GM21367 (cell line): Measurements from ENCODE around the gene CENPX.

ENCODE experiments used
- ATAC-seq: cut with Tn5 transposase; IDR thresholded peaks from one replicate; pipeline ENCODE4 v1.9.1; 2021; ENCODE audit not compliant: unreplicated experiment

The CENPX gene

GRCh38 chr17:82012261-82012639, 10.4 kb downstream of the CENPX start:
- ATAC-seq, result no peak

GRCh38 chr17:82011617-82012187, 11.0 kb downstream of the CENPX start:
- ATAC-seq, result no peak

DNA sequence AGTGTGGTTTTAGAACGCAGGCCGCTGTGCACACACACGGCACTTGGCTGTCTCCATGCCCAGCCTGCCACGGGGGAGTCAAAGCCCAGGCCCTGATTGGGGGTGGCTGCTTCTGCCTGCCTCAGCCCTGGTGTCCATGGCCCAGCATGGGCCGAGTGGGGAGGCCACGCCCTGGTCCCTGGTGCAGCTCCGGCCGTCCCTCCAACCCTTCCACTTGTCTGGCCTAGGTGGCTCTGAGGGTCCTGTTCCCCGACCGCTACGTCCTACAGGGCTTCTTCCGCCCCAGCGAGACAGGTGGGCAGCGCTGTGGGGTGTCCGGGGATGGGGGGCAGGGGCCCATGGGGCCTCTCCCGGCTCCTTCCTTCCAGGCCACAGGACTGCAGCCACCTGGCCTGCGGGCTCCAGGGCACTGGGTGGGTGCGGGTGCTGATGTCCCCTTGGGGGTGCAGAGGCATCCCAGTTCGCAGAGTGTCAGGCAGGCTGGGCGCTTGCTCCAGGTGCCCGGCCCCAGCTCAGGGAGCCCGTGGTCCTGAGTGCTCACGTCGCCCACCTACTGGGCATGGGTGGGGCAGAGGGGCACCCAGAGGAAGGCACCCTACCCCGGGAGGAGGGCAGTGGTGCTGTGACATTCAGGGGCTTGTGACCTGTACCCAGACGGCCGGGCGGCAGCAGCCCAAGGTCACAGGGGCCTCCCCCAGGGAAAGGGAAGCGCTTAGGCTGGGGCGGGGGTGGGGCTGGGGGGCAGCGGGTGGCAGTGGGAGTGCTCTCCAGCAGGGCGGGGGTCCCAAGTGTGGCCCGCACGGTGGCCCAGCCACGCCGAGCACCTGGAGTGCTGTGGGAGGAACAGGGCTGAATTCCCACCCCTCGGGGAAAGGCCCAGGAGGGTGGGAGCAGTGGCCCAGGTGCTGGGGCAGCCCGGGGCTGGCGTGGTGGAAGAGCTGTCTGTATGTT, 11.8 kb downstream of the CENPX start:
- ATAC-seq, result no peak

DNA sequence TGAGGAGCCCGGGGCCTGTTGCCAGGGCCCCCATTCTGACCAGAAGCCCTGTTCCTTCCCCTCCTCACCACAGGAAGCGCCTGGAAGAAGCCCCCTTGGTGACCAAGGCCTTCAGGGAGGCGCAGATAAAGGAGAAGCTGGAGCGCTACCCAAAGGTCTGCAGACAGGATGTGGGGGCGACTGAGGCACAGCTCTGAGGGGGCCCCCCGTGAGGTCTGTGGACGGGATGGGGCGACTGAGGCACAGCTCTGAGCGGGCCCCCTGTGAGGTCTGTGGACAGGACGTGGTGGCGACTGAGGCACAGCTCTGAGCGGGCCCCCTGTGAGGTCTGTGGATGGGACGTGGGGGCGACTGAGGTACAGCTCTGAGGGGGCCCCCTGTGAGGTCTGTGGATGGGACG, 13.3 kb downstream of the CENPX start:
- ATAC-seq, result no peak

DNA sequence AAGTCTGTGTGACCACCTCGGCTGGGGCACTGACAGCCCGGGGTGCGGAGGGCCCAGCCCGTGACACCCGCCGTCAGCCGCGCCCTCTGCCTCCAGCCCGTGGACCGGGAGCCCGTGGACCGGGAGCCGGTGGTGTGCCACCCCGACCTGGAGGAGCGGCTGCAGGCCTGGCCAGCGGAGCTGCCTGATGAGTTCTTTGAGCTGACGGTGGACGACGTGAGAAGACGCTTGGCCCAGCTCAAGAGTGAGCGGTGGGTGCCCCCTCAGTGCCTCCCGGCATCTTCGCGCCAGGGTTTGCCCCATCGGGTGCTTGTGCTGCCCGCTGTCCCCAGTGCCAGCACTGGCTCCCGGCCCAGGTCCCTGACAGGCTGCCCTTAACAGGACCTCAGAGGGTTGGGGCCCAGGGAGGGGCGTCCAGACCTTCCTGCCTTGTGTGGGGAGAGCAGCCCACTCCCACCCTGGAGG, 13.7 kb downstream of the CENPX start:
- no peak for ATAC-seq

- ATAC-seq, result no peak
Measured at GRCh38 chr17:82008258-82008940, 14.3 kb downstream of the CENPX start.

DNA sequence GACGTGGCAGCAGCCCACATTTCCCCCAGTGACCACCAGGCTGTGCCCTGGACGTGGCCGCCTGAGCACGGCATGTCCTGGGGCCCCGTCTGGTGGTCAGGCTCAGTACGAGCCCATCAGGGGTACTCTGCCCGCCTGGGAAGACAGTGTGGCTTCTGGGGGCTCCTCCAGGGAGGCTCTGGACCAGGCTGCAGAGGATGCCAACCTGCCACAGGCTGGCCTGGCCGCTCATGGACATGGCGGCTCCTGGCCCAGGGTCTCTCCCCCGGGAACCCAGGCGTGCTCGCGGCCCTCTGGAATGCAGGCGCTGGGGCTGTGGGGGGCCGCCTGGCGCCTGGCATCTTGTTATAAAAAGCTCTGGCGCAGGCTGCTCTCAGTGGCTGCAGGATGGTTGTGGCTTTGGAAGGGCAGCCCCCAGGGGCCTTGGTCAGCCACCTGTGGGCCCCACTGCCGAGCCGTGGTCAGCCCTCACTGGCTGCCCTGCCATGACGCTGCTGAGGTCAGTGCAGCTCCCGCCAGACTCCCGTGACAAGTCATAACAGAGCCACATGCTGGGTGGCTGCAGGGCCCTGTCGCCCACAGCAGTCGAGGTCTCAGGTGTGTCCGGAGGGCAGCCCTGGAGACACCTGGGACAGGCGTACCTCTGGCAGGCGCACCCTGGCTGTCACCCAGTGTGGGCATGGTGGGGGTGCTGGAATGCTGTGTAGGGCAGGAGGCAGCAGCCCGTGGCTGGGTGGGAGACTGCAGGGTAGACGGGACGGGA, 15.0 kb downstream of the CENPX start:
- no peak for ATAC-seq

DNA sequence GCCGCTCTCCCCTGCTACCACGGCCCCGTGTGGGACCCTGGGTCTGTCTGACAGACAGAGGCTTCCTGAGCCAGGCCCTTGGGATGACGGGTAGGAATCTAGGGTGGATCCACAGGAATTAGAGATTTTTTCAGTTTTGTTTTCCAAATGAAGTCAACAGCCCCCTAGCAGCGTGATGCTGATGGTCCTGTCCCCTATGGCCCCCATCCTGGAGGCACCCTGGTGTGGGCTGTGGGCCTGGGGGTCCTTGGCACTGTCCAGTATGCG, 15.5 kb downstream of the CENPX start:
- no peak for ATAC-seq

GRCh38 chr17:82006468-82007227, 16.0 kb downstream of the CENPX start:
- no peak for ATAC-seq

DNA sequence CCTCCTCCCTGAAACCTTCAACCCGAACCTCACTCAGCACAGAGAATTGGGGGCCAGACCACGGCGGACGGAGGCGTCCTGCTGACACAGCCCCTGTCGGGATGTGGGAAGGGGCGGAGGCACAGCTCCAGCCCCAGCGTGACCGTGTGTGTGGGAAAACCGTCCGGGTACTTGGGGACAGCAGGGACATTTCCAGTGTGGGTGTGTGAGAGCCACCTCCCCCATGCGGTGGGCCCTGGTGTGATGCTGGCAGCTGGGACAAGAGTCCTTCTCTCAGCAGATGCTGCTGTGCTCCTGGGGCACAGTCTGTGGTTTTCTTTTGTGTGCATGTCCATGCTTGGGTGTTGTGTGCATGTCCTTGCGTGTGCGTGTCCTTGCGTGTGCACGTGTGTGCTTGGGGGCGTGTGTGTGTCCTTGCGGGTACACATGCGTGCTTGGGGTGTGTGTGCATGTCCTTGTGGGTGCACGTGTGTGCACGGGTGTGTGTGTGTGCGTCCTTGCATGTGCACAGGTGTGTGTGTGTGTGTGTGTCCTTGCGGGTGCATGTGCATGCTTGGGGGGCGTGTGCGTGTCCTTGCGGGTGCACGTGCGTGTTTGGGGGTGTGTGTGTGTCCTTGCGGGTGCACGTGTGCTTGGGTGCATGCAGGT, 16.9 kb downstream of the CENPX start:
- ATAC-seq, result no peak

DNA sequence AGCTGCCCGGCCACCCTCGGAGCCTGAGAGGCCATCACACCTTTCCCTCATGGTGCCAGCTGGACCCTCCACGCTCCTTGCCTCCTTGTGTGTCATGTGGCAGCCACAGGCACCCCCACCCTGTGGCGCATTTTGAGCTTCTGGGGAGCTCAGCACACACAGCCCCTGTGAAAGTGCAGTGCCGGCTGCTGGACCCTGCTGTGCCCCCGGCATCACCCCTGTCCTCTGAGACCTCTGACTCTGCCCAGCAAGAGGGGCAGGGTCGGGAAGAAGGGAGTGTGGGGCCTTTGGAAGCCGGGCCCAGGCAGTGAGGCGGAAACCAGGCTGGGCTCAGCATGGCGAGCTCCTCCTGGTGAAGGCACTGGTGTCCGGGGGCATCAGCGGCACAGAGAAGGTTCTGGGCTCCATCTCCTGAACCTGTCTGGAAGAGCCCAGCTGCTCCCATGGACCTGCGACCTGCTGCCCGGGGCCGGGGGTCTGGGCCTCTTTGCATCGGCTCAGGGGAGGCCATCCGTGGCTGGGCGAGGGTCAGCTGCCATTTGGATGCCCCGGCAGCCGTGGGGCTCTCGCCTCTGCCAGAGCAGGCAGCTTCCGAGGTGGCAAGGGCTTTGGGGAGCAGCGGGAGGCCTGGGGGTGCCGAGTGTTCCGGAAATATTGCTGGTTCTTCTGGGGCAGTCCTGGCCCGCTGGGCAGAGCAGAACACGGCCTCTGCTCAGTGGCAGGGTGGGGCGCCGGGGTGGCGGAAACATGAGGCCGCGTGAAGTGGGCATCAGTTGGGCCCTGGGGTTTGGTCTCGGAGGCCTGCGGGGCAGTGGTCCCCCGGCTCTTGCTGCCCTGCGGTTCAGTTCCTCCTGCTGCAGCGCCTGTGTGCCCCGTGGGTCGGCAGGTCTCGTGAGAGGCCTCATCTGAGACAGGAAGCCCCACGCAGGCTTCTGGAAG, 17.9 kb downstream of the CENPX start:
- ATAC-seq, result no peak

GRCh38 chr17:82003411-82004381, 19.0 kb downstream of the CENPX start:
- ATAC-seq, result no peak

GRCh38 chr17:82001571-82002056, 21.1 kb downstream of the CENPX start:
- ATAC-seq, result no peak

GRCh38 chr17:82000803-82001570, 21.7 kb downstream of the CENPX start:
- ATAC-seq, result no peak

DNA sequence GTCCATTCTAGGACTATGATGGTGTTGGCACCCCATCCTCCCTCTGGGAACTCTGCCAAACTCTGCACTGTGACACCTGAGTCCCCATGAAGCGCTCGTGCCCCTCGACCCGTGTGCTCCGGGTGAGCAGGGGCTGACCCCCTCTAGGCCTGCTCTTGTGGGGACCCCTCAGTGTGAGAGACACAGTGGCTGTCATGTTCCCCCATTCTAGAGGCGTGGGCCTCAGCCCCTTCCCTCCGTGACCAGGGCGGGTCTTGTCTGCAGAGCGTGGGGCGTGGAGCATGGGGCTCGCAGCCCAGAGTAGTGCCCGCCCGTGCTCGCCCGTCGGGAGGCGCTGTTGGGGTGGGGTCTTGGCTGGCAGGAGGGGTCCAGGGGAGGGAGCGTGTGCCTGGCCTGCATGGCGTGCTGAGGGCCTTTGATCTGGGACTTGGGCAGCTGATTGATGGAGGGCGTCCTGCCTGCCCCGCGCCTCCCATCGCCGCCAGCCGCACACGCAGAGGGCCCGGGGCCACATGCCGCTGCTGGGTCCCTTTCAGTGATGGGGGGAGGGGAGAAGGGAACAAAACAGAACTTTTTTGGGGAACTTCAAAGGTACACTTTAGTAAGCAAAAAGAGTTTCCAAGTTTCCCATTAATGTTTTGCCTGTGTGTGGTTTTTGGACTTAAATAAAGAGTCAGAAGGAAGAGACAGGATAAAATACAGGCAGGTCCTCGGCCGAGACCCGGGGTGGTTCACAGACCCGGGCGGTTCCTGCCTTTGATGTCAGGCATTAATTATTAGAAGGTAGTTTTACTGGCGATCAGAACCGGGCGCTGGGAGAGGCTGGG, 22.5 kb downstream of the CENPX start:
- ATAC-seq, result no peak

- ATAC-seq, result no peak
Measured at GRCh38 chr17:81999587-81999975, 23.1 kb downstream of the CENPX start.
